Hepatocyte (in vitro differentiated cells): ENCODE results near the gene EFNB3.

Source experiments
- EZH2phosphoT487 ChIP-seq: fragments of 200-600 bp; sonication (generic); IDR thresholded peaks from one replicate; pipeline ENCODE4 v1.6.1; 2018; ENCODE audit warnings: antibody characterized with exemption, mild to moderate bottlenecking, low read depth, moderate library complexity; ENCODE audit not compliant: unreplicated experiment, severe bottlenecking
- TF ChIP-seq, protein P1 (sequence below): fragments of 200-600 bp; sonication (generic); IDR thresholded peaks from 2 replicates; pipeline ENCODE4 v1.5.1; 2016; ENCODE audit warnings: antibody characterized with exemption, mild to moderate bottlenecking; ENCODE audit not compliant: poor library complexity

- TF ChIP-seq, protein P1, sequence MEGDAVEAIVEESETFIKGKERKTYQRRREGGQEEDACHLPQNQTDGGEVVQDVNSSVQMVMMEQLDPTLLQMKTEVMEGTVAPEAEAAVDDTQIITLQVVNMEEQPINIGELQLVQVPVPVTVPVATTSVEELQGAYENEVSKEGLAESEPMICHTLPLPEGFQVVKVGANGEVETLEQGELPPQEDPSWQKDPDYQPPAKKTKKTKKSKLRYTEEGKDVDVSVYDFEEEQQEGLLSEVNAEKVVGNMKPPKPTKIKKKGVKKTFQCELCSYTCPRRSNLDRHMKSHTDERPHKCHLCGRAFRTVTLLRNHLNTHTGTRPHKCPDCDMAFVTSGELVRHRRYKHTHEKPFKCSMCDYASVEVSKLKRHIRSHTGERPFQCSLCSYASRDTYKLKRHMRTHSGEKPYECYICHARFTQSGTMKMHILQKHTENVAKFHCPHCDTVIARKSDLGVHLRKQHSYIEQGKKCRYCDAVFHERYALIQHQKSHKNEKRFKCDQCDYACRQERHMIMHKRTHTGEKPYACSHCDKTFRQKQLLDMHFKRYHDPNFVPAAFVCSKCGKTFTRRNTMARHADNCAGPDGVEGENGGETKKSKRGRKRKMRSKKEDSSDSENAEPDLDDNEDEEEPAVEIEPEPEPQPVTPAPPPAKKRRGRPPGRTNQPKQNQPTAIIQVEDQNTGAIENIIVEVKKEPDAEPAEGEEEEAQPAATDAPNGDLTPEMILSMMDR: no peak
- no peak for TF ChIP-seq EZH2phosphoT487
Measured at GRCh38 chr17:7684851-7685532, 20.0 kb upstream of the EFNB3 start.
